ENCODE measurements around the gene KRTAP2-2. TPM values are rescaled to one million over a fixed set of nuclear protein-coding genes. Genes with fewer than 3 reads are reported as not detected.

KRTAP2-2 gene
- total and polyA plus RNA-seq, 2 of the 4 experiments (the other 2 are of a cell fraction) = 0.17 TPM; not detected in 1

DNA sequence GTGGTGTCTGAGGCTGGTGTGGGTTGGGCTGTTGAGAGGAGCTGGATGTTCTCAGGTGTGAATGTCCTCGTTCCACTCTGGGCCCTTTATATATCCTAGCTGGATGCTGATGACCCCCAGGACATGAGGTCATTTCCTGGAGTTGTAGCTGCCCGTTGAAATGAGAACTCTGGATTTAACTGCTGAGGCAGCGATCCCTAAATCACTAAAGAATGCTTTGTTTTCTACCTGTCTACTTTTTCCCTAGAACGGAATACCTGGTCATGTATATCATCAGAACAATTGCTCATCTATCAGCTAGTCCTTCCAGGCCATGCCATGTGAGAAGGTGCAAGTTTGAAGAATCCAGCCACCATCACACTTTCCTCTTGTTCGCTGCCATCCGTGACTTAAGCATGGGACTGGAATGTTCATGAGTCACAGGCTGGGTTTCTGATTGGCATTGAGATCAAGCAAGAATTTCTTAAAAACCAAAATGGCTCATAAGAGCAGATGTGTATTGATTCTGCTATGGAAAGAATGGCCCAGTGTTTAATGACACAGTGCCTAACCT, 5.1 kb upstream of the KRTAP2-2 start, which contains the start of gene KRTAP2-3:
Gene KRTAP2-3 (minus strand): TSS at position 63 of the 553 bp plus-strand sequence. CDS start 64 bp downstream, outside the sequence.
- Histone ChIP-seq H4K5ac (ENCODE audit: low read depth, low read length) (peak within 1 kb of the TSS; percentile 97), H3K4me3 (ENCODE audit: insufficient read depth, low read depth, low read length) (no peak within 1 kb of the TSS), H4K20me1 (ENCODE audit: insufficient read depth, low read length) (no peaks in the 10 kb centered on the region), H2AK5ac (ENCODE audit: low read depth, low read length) (peak within 1 kb of the TSS; percentile 93), H2AK9ac (replicated peaks; ENCODE audit: low read depth, low read length, poor library complexity) (peak within 1 kb of the TSS; percentile 18), H3K36me3 (ENCODE audit: control insufficient read depth, insufficient read depth, low read length) (no peaks in the 10 kb centered on the region), H3K9ac (ENCODE audit: low read depth, low read length) (peak within 1 kb of the TSS; percentile 55; the same call in 1 of the 2 replicates), H2BK5ac (ENCODE audit: low read depth, low read length, poor library complexity, severe bottlenecking) (peak within 1 kb of the TSS; percentile 98), H4K8ac (ENCODE audit: low read depth in 2 of 2, low read length in 2 of 2) (peak within 1 kb of the TSS; percentile 95 to 99), H2BK120ac (ENCODE audit: low read depth, low read length) (peak within 1 kb of the TSS; percentile 99), H3K27ac (ENCODE audit: insufficient read depth, low read length) (peak within 1 kb of the TSS; percentile 94), H3K27me3 (ENCODE audit: control insufficient read depth, insufficient read depth, low read length) (no peaks in the 10 kb centered on the region), H2AFZ (replicated peaks; ENCODE audit: low read length, poor library complexity) (no peak within 1 kb of the TSS), H4K91ac (ENCODE audit: insufficient read depth, low read depth, low read length) (peak within 1 kb of the TSS; percentile 92), H2BK15ac (ENCODE audit: low read depth, low read length) (peak within 1 kb of the TSS; percentile 53; the same call in 2 of the 3 replicates), H3K9me1 (ENCODE audit: insufficient read depth, low read length) (peaks cover 2% of the 10 kb centered on the region; the same call in 1 of the 2 replicates), H3K9me3 (ENCODE audit: control insufficient read depth, insufficient read depth, low read length) (no peaks in the 10 kb centered on the region), H3K4me1 (ENCODE audit: control insufficient read depth, insufficient read depth, low read length) (peaks cover 16% of the 10 kb centered on the region), H3K4me2 (ENCODE audit: low read depth, low read length) (peak within 1 kb of the TSS; percentile 72), H3K79me1 (ENCODE audit: low read depth in 1 of 2, low read length in 2 of 2) (no peaks in the 10 kb centered on the region), H3K14ac (replicated peaks; ENCODE audit: low read depth, low read length) (peak within 1 kb of the TSS; percentile 96), H3K23ac (ENCODE audit: low read depth, low read length) (peak within 1 kb of the TSS; percentile 97), H3K18ac (ENCODE audit: low read depth, low read length) (peak within 1 kb of the TSS; percentile 99), H3K56ac (ENCODE audit: extremely low read depth, insufficient read depth, low read length) (peak within 1 kb of the TSS; percentile 86), H2BK20ac (ENCODE audit: low read depth, low read length) (peak within 1 kb of the TSS; percentile 100), H3K4ac (ENCODE audit: low read depth, low read length) (peak within 1 kb of the TSS; percentile 98)
- in situ Hi-C loops (cut with MboI; ENCODE audit: low sequenced_read_pairs) = no loop called here
- 52% methylated on average over 3 of the region's 6 CpGs; no CpG with 5 or more reads in 1 of the 2 experiments for WGBS, 2 experiments (ENCODE audit: extremely low coverage in 2 of 2, insufficient read length in 1 of 2)
- intact Hi-C loops (cut with micrococcal nuclease) = loop anchor here (2.0 to 5.0 kb wide), 5 partner anchors 151 to 587 kb away; no protein-coding TSS in a partner anchor
- ATAC-seq (ENCODE audit: low read depth) (peak; percentile 44), DNase-seq (peak; percentile 97)
- ChIA-PET CTCF (interaction anchor here (1.1 to 2.1 kb wide), 2 partner anchors 21 to 262 kb away, joined by 3 to 7 read pairs; no protein-coding TSS in a partner anchor), POLR2A (ENCODE audit: unreplicated experiment) (interaction anchor here (3.0 kb wide), 1 partner anchor 151 kb away, joined by 12 read pairs; no protein-coding TSS in a partner anchor)
- dilution Hi-C loops (cut with HindIII; ENCODE audit: low sequenced_read_pairs, unreplicated experiment) = no loop called here
- BruUV-seq (replicated peaks) = no TSS peak
- no peak for TF ChIP-seq CHD1 (IDR thresholded peaks at IDR 0.05; ENCODE audit: low read depth, low read length)
- TF ChIP-seq, protein P1, sequence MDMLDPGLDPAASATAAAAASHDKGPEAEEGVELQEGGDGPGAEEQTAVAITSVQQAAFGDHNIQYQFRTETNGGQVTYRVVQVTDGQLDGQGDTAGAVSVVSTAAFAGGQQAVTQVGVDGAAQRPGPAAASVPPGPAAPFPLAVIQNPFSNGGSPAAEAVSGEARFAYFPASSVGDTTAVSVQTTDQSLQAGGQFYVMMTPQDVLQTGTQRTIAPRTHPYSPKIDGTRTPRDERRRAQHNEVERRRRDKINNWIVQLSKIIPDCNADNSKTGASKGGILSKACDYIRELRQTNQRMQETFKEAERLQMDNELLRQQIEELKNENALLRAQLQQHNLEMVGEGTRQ (IDR thresholded peaks at IDR 0.05; ENCODE audit: low read depth, low read length) = no peak
- peak; percentile 86 for TF ChIP-seq FOS (IDR thresholded peaks at IDR 0.05; ENCODE audit: low read depth, low read length)
- TF ChIP-seq POLR2A (IDR thresholded peaks at IDR 0.05; ENCODE audit: low read depth, low read length) = no peak
- no peak for TF ChIP-seq NFE2L2 (IDR thresholded peaks at IDR 0.05; ENCODE audit: low read depth, low read length)
- TF ChIP-seq MAFK (IDR thresholded peaks at IDR 0.05; ENCODE audit: low read depth, low read length) = peak; percentile 79
- TF ChIP-seq SMC3 (IDR thresholded peaks at IDR 0.05; ENCODE audit: low read depth, low read length) = no peak
- no peak for TF ChIP-seq MAZ (IDR thresholded peaks at IDR 0.05; ENCODE audit: borderline replicate concordance, low read depth, low read length)
- no peak for TF ChIP-seq CEBPB (IDR thresholded peaks at IDR 0.05; ENCODE audit: low read depth, low read length)
- TF ChIP-seq RFX5 (IDR thresholded peaks at IDR 0.05; ENCODE audit: low read depth, low read length) = no peak
- TF ChIP-seq MXI1 (IDR thresholded peaks at IDR 0.05; ENCODE audit: borderline replicate concordance, low read depth, low read length) = no peak
- peak; percentile 78 for TF ChIP-seq BHLHE40 (IDR thresholded peaks at IDR 0.05; ENCODE audit: low read depth, low read length)
- TF ChIP-seq, protein P2, sequence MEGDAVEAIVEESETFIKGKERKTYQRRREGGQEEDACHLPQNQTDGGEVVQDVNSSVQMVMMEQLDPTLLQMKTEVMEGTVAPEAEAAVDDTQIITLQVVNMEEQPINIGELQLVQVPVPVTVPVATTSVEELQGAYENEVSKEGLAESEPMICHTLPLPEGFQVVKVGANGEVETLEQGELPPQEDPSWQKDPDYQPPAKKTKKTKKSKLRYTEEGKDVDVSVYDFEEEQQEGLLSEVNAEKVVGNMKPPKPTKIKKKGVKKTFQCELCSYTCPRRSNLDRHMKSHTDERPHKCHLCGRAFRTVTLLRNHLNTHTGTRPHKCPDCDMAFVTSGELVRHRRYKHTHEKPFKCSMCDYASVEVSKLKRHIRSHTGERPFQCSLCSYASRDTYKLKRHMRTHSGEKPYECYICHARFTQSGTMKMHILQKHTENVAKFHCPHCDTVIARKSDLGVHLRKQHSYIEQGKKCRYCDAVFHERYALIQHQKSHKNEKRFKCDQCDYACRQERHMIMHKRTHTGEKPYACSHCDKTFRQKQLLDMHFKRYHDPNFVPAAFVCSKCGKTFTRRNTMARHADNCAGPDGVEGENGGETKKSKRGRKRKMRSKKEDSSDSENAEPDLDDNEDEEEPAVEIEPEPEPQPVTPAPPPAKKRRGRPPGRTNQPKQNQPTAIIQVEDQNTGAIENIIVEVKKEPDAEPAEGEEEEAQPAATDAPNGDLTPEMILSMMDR (conservative IDR thresholded peaks at IDR 0.05; ENCODE audit: low read depth, low read length) = no peak
- no peak for TF ChIP-seq RCOR1 (IDR thresholded peaks at IDR 0.05; ENCODE audit: insufficient replicate concordance, low read length)

Measured in IMR-90 (cell line).